HL-60/S4 treated with retinoic acid at 250 ng/mL for 4 days and 3 days (cell line): ENCODE measurements around the gene SEC11A.
"Not testable (repeated sequence)": the region's sequence is repeated elsewhere in the genome, so short reads cannot be mapped to it uniquely, and the experiment has no call there.

Experiments
- in situ Hi-C: fragments of 300-500 bp; cut with MboI; formaldehyde crosslinking; loops from 2 replicates; pipeline ENCODE4 v1.7.0; 2022; ENCODE audit warnings: low sequenced_read_pairs

The SEC11A gene

GRCh38 chr15:84740691-84741090 lies 24.8 kb upstream of the SEC11A start:
- in situ Hi-C loops: no loop called here

- in situ Hi-C loops: no loop called here
Observed at GRCh38 chr15:84737005-84737404, 21.1 kb upstream of the SEC11A start.

DNA sequence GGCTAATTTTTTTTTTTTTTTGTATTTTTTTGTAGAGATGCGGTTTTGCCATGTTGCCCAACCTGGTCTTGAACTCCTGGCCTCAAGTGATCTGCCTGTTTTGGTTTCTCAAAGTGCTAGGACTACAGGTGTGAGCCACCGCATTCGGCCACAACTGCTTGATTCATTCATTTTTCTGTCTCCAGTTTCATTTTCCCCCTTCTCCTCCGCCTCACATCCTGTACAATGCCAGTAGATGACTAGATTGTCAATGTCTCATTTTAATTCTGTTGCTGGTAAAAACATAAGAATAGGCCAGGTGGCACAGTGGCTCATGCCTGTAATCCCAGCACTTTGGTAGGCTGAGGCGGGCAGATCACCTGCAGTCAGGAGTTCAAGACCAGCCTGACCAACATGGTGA lies 20.4 kb upstream of the SEC11A start:
- in situ Hi-C loops: no loop called here

DNA sequence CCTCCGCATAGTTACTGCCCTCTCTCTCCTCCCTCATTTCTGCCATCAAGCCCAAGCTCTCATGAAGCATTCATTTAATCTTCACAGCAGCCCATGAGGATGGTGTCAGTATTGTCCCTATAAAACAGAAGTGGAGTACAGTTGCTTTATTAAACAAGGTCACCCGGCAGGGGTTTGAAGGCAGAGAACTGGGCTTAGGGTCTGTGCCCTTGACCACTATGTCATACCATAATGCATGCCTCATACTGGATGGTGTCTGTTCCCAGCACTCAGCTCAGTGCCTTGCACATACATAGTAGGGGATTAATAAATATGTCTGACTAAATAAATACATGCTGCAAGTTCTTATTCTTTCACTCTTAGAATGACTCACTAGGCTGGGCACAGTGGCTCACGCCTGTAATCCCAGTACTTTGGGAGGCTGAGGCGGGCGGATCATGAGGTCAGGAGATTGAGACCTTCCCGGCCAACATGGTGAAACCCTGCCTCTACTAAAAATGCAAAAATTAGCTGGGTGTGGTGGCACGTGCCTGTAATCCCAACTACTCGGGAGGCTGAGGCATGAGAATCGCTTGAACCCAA lies 19.6 kb upstream of the SEC11A start:
- in situ Hi-C loops: not testable (repeated sequence)

- in situ Hi-C loops: no loop called here
Observed at GRCh38 chr15:84734794-84735479, 19.0 kb upstream of the SEC11A start.

DNA sequence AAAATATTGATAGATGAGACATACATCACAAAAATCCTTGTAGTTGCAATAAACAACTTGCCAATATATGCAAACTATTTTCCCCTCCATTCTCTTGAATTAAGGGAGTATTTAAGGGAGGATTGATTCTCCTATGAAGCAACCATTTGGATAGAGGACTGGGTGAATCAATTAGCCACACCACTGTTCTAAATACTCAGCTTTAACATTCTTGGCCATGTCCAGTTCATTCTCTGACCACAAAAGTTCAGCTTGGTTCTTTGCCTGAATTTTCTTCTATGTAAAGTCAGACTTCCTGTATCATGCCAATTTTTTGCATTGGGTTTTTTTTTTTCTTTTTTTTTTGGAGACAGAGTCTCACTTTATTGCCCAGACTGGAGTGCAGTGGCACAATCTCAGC lies 15.8 kb upstream of the SEC11A start:
- in situ Hi-C loops: no loop called here

- in situ Hi-C loops: no loop called here
Observed at GRCh38 chr15:84727429-84727828, 11.5 kb upstream of the SEC11A start.

DNA sequence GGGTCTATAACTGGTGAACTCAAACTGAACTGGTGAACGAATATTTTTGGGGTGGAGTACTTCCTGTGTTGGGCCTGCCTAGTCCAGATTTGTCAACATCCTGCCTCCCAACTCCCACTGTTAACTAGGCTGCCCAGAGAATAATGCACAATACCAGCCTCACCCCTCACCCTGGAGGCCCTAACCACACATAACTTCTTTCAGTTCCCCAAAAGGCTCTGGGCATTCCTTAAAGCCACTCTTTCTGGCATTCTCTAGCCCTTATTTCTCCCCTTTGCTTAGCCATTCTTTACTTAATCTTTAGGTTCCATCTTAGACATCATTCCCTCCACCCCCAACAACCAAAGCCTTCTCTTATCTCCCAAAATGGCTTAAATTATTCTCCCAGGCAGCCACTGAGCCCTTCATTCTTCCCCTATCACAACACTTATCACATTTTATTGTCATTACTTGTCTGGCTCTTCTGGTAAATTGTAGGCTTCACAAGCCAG lies 9.1 kb upstream of the SEC11A start:
- in situ Hi-C loops: no loop called here

GRCh38 chr15:84722628-84723027 lies 6.7 kb upstream of the SEC11A start:
- in situ Hi-C loops: no loop called here

- in situ Hi-C loops: no loop called here
Observed at GRCh38 chr15:84721371-84721770, 5.4 kb upstream of the SEC11A start.

DNA sequence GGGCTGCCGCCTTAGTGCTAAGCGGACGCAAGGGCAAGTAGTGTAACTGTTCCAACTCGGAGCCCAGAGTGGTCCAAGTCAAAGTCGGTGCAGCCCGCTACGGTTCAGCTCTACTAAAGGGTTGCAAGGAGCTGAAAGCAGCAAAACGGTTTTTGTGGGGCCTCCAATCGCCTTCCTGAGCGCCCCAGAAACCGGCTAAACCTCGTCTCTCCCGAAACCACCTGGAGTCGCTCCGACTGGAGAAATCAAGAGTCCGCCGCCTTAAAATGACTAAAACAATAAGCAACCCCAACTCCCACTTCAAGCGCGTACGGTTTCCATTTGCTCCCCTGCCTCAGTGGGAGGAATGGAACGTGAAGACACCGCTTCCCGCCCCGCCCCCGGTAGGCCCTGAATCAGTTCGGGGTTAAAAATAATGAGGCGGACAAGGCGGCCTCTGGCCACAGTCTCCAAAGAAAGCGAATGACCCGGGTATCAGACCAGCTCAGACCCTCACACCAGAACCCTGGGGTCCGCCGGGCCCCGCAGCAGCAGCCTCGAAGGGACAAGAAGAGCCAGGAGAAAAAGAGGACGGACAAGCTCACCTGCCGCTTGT lies 401 bp downstream of the SEC11A start:
- in situ Hi-C loops: no loop called here

DNA sequence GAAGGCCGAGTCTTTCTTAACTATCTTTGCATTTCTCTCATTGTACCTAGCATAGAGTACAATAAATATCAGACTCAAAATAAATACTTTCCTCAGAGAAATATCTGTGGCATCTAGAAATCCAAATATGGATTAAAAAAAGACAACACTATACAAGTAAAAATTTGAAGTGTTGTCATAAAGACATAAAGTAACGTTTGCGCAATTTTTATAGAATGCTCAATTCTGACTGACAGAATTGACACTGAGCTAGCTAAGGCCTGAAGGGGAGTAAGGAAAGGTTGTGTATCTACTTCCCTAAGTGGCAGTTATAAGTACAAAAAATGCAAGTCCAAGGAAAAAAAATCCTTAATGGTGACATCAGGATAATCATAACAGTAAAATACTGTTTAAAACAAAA lies 1.1 kb downstream of the SEC11A start:
- in situ Hi-C loops: no loop called here

DNA sequence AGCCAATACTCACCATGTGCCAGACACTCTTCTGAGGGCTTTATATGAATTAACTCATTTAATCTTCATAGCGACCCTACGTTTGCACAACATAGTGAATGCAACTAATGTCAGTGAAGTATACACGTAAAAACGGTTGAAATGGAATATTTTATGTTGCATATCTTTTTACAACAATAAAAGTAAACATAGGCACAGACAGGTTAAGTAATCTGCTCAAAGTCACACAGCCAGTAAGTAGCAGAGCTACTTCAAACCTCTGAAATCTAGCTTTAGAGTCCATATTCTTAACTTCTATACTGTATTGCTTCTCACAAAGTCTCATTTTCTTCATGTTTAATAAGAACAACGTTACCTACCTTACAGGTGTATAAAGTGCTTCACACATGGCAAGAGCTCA lies 1.6 kb downstream of the SEC11A start:
- in situ Hi-C loops: no loop called here

GRCh38 chr15:84703808-84704207 lies 12.1 kb downstream of the SEC11A start:
- in situ Hi-C loops: no loop called here

- in situ Hi-C loops: no loop called here
Observed at GRCh38 chr15:84702961-84703482, 12.9 kb downstream of the SEC11A start.

GRCh38 chr15:84699538-84700191 lies 16.3 kb downstream of the SEC11A start:
- in situ Hi-C loops: no loop called here

- in situ Hi-C loops: no loop called here
Observed at GRCh38 chr15:84697236-84697990, 18.5 kb downstream of the SEC11A start.

DNA sequence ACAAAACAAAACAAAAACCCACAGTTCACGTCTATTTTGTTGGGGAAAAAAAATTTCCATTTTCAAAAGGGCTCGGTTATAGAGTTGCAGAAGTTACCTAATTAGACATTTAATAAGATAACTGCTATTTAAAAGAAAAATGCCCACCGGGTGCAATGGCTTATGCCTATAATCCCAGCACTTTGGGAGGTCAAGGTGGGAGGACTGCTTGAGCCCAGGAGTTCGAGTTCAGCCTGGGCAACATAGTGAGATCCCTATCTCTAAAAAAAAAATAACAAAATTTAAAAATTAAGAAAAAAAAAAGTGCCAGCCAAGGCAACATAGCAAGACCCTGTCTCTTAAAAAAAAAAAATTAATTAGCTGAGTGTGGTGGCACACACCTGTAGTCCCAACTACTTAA lies 19.2 kb downstream of the SEC11A start:
- in situ Hi-C loops: no loop called here

GRCh38 chr15:84690342-84690741 lies 25.6 kb downstream of the SEC11A start:
- in situ Hi-C loops: no loop called here

- in situ Hi-C loops: no loop called here
Observed at GRCh38 chr15:84689858-84690257, 26.1 kb downstream of the SEC11A start.

- in situ Hi-C loops: not testable (repeated sequence)
Observed at GRCh38 chr15:84686446-84686845, 29.5 kb downstream of the SEC11A start.
